Measurements from ENCODE around the gene AP5B1. TPM values are rescaled to one million over a fixed set of nuclear protein-coding genes. Genes with fewer than 3 reads are reported as not detected.

AP5B1 gene, protein sequence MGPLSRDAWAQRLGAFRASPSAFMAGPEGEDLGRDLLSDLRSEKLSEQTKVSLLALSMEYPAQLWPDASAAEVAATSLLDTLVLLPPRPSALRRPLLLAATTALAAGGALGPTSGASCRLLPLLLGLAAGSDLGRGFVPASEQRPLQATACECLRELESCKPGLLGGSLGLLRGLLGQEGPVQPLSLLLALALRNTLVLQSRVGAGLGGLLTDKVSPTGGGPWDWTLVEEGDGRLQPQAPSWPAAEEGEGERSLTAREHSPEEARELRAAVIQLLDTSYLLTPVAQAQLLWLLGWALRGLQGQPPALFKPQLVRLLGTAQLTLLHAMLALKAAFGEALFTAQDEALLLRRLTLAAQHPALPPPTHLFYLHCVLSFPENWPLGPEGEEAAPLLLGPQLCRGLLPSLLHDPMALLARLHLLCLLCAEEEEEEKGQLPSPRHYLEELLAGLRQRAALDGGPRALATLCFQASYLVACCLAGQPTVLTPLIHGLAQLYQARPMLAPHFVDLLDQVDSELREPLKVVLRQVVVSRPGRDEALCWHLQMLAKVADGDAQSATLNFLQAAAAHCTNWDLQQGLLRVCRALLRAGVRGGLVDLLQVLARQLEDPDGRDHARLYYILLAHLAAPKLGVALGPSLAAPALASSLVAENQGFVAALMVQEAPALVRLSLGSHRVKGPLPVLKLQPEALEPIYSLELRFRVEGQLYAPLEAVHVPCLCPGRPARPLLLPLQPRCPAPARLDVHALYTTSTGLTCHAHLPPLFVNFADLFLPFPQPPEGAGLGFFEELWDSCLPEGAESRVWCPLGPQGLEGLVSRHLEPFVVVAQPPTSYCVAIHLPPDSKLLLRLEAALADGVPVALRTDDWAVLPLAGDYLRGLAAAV
- 10 to 100 TPM in 1 of 4 donors, 1 to 10 TPM in 3; 6.9 to 17.3 (median 9.1) TPM for polyA plus RNA-seq
- long read RNA-seq, donor 1, full-length matches to known transcripts, result 6 of 6 reads
- long read RNA-seq, donor 1, partial matches to known transcripts, result 0 of 6 reads
- long read RNA-seq, donor 1, other reads (novel, unspliced or antisense), result 0 of 6 reads
- long read RNA-seq, donor 2, full-length matches to known transcripts, result 2 of 2 reads
- long read RNA-seq, donor 2, partial matches to known transcripts, result 0 of 2 reads
- long read RNA-seq, donor 2, other reads (novel, unspliced or antisense), result 0 of 2 reads
- long read RNA-seq, donor 3, full-length matches to known transcripts, result 5 of 5 reads
- long read RNA-seq, donor 3, partial matches to known transcripts, result 0 of 5 reads
- long read RNA-seq, donor 3, other reads (novel, unspliced or antisense), result 0 of 5 reads
- long read RNA-seq, donor 4, result 0 reads
- long read RNA-seq, donor 5, full-length matches to known transcripts, result 1 of 1 reads
- long read RNA-seq, donor 5, partial matches to known transcripts, result 0 of 1 reads
- long read RNA-seq, donor 5, other reads (novel, unspliced or antisense), result 0 of 1 reads
- long read RNA-seq, donor 6, result 0 reads
- long read RNA-seq, donor 7, result 0 reads
- long read RNA-seq, donor 8, result 0 reads
- long read RNA-seq, donor 9, full-length matches to known transcripts, result 1 of 1 reads
- long read RNA-seq, donor 9, partial matches to known transcripts, result 0 of 1 reads
- long read RNA-seq, donor 9, other reads (novel, unspliced or antisense), result 0 of 1 reads
- long read RNA-seq, donor 10, full-length matches to known transcripts, result 2 of 2 reads
- long read RNA-seq, donor 10, partial matches to known transcripts, result 0 of 2 reads
- long read RNA-seq, donor 10, other reads (novel, unspliced or antisense), result 0 of 2 reads

DNA sequence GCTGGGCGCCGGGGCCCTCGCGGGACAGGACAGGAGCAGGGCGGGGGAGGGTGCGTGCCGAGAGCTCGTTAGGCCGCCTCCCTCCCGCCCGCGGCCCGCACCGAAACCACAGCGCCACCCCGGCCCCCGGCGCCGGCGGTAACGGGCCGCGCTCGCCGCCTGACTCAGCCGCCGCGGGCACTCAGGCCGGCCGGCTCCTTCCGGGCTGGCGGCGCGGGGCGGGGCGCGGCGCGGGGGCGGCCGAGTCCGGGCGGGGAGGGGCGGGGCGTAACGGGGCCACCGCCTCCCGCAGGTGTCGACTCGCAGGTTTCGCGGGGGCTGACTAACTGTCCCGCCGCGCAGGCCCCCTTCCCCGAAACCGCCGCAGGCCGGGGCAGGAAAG is at the start of gene AP5B1:
Gene AP5B1 (minus strand): TSS at position 207 of the 382 bp plus-strand sequence. CDS start 385 bp downstream, outside the sequence.
- peaks cover 3 to 20% (median 4%) of the 10 kb centered on the region in 3 donors for H3K4me1 ChIP-seq (ENCODE audit: control insufficient read depth in 3 of 3, insufficient read depth in 2 of 3, low read depth in 1 of 3, low read length in 2 of 3)
- no peak for FAIRE-seq
- peak within 1 kb of the TSS; percentile 59 to 92 (median 78) for H3K4me3 ChIP-seq (ENCODE audit: low read depth in 1 of 3, low read length in 3 of 3)
- peaks cover 0 to 10% (median 5%) of the 10 kb centered on the region in 3 donors for H3K27me3 ChIP-seq (ENCODE audit: control insufficient read depth in 3 of 3, insufficient read depth in 3 of 3, low read length in 3 of 3)
- peak; percentile 75 to 91 for DNase-seq
- 1 to 3% (median 1%) methylated on average over 20 to 59 of the region's 59 CpGs for WGBS, 3 donors
- no peaks in the 10 kb centered on the region for H3K9me3 ChIP-seq (ENCODE audit: control insufficient read depth in 2 of 2, insufficient read depth in 1 of 2, low read depth in 1 of 2, low read length in 1 of 2)
- peak within 1 kb of the TSS; percentile 85 to 93 (median 87) for H3K27ac ChIP-seq (ENCODE audit: low read depth in 1 of 3, low read length in 2 of 3)
- H3K36me3 ChIP-seq (ENCODE audit: control insufficient read depth in 3 of 3, insufficient read depth in 2 of 3, low read depth in 1 of 3, low read length in 3 of 3), result peaks cover 0 to 50% (median 4%) of the 10 kb centered on the region in 3 donors

DNA sequence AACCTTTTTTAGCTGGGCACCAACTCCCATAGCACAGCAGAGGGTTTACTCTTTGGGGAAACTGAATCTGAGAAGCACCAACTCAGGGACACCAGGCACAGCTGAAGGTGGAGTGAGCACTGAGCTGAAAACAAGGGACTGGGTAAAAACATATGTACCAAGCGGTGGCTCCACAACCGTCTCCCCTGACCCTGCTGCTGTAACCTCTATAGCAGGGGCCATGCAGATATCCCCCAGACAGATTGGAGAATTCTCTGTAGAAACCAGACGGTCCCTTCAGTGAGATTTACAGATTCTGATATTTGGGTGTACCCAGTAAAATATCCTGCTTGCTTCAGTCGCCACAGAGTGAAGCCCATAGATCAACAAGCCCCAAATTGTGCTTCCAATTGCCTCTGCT is 48.7 kb upstream of the AP5B1 start:
- no peak overlapping the region for H3K27ac ChIP-seq (ENCODE audit: low read depth in 1 of 3, low read length in 2 of 3)
- peaks cover 0 to 10% (median 0%) of the 10 kb centered on the region in 3 donors for H3K36me3 ChIP-seq (ENCODE audit: control insufficient read depth in 3 of 3, insufficient read depth in 2 of 3, low read depth in 1 of 3, low read length in 3 of 3)
- no peak overlapping the region for H3K4me3 ChIP-seq (ENCODE audit: low read depth in 1 of 3, low read length in 3 of 3)
- H3K9me3 ChIP-seq (ENCODE audit: control insufficient read depth in 2 of 2, insufficient read depth in 1 of 2, low read depth in 1 of 2, low read length in 1 of 2), result no peaks in the 10 kb centered on the region
- H3K27me3 ChIP-seq (ENCODE audit: control insufficient read depth in 3 of 3, insufficient read depth in 3 of 3, low read length in 3 of 3), result no peaks in the 10 kb centered on the region
- whole genome bisulfite sequencing, 3 donors, result 74 to 84% (median 78%) methylated on average over 4 of the region's 4 CpGs
- H3K4me1 ChIP-seq (ENCODE audit: control insufficient read depth in 3 of 3, insufficient read depth in 2 of 3, low read depth in 1 of 3, low read length in 2 of 3), result peaks cover 0 to 45% (median 6%) of the 10 kb centered on the region in 3 donors
- FAIRE-seq (no peak), DNase-seq (no peak)

DNA sequence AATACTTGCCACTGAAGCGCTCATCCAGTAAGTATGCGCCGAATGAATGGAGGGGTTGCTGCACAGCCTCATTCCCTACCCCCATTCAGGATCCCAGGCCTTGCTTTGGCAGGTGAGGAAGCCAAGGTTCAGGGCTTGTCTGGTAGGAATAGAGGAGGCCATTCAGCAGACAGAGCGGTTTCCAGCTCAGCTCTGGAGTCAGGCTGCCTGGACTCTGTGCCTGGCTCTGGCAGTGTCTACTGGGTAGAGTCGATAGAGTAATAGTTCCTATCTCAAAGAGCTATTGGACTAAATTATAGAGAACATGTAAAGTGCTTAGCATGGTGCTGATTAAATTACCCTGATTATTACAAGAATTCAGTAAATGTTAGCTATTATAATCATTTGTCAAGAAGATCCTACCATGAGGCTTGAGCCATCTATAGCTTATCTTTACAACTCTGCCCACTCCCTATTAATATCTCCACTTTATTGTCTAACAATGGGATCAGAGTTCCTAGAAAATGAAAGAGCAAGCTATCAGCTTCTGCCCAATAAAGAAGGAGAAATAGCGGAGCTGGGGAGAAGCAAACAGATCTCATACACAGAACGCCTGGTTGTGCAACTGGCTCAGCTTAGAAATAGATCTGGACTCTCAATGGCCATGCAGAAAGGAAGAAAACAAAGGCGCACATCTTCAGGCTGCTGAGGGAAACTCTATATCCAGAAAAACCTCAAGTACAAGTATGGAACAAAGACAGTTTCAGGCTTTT is 46.4 kb upstream of the AP5B1 start:
- no peaks in the 10 kb centered on the region for H3K9me3 ChIP-seq (ENCODE audit: control insufficient read depth in 2 of 2, insufficient read depth in 1 of 2, low read depth in 1 of 2, low read length in 1 of 2)
- peak overlapping the region in 2 of 3 donors; percentile 29 to 45 for H3K4me3 ChIP-seq (ENCODE audit: low read depth in 1 of 3, low read length in 3 of 3)
- FAIRE-seq (no peak), DNase-seq (peak; percentile 90 to 95)
- peaks cover 0 to 59% (median 6%) of the 10 kb centered on the region in 3 donors for H3K4me1 ChIP-seq (ENCODE audit: control insufficient read depth in 3 of 3, insufficient read depth in 2 of 3, low read depth in 1 of 3, low read length in 2 of 3)
- WGBS, 3 donors, result 16 to 64% (median 38%) methylated on average over 8 of the region's 8 CpGs
- H3K27ac ChIP-seq (ENCODE audit: low read depth in 1 of 3, low read length in 2 of 3), result peak overlapping the region; percentile 69 to 89 (median 85)
- no peaks in the 10 kb centered on the region for H3K27me3 ChIP-seq (ENCODE audit: control insufficient read depth in 3 of 3, insufficient read depth in 3 of 3, low read length in 3 of 3)
- H3K36me3 ChIP-seq (ENCODE audit: control insufficient read depth in 3 of 3, insufficient read depth in 2 of 3, low read depth in 1 of 3, low read length in 3 of 3), result peaks cover 0 to 14% (median 0%) of the 10 kb centered on the region in 3 donors

DNA sequence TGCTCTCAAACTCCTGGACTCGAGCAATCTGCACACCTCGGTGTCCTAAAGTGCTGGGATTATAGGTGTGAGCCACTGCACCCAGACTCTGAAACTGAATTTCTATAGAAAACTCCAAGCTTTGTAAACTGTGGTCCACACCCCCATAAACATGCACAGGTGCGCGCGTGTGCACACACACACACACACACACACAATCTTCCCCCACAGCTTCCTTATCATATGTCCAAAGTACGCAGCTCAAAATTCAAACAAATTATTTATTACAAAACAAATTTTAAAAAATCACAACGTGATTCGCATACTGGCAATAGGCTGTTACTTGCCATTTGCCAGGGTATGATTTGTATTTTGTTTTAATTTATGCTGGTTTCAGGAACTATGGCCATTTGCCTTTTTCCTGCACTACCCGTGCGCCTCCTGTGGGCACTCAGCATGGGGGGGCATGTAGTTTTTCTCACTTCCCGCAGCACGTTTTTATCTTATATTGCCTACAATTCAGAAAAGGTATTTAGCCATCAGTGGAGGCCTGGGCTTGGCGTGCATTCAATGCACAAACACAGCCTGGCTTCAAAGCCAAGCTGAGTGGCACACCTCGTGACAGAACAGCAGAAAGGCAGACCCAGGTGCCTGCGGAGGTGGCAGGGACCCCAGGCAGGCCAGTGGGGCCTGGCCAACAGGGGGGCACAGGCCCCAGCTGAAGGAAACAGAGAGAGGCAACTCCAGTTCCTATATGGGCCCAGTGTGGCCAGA is 42.2 kb upstream of the AP5B1 start:
- WGBS, 3 donors, result 14 to 57% (median 29%) methylated on average over 15 of the region's 15 CpGs
- FAIRE-seq (no peak), DNase-seq (peak; percentile 61 to 74)
- no peaks in the 10 kb centered on the region for H3K27me3 ChIP-seq (ENCODE audit: control insufficient read depth in 3 of 3, insufficient read depth in 3 of 3, low read length in 3 of 3)
- peaks cover 0 to 22% (median 0%) of the 10 kb centered on the region in 3 donors for H3K36me3 ChIP-seq (ENCODE audit: control insufficient read depth in 3 of 3, insufficient read depth in 2 of 3, low read depth in 1 of 3, low read length in 3 of 3)
- H3K27ac ChIP-seq (ENCODE audit: low read depth in 1 of 3, low read length in 2 of 3), result peak overlapping the region; percentile 73 to 92 (median 92)
- H3K4me1 ChIP-seq (ENCODE audit: control insufficient read depth in 3 of 3, insufficient read depth in 2 of 3, low read depth in 1 of 3, low read length in 2 of 3), result peaks cover 3 to 79% (median 4%) of the 10 kb centered on the region in 3 donors
- no peaks in the 10 kb centered on the region for H3K9me3 ChIP-seq (ENCODE audit: control insufficient read depth in 2 of 2, insufficient read depth in 1 of 2, low read depth in 1 of 2, low read length in 1 of 2)
- peak overlapping the region in 1 of 3 donors; percentile 5 for H3K4me3 ChIP-seq (ENCODE audit: low read depth in 1 of 3, low read length in 3 of 3)

DNA sequence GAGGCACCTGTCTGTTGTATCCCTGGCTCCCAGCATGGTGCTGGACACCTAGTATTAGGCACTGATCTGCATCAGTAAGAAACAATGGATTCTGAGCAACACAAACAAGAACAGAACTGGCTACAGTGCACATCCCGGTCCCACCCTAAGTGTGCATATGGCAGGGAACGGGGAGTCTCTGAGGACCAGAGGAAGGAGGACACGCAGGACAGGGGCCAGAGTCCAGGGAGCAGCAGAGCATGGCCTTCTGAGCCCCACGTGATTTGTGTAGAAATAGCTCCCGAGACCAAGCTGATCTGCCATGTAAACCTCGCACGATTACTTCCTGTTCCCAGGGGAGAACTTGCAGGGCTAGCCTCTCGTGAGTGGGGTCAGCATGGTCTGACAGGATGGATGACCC is 40.3 kb upstream of the AP5B1 start:
- Histone ChIP-seq H3K36me3 (ENCODE audit: control insufficient read depth in 3 of 3, insufficient read depth in 2 of 3, low read depth in 1 of 3, low read length in 3 of 3) (peaks cover 0 to 22% (median 0%) of the 10 kb centered on the region in 3 donors), H3K4me3 (ENCODE audit: low read depth in 1 of 3, low read length in 3 of 3) (no peak overlapping the region), H3K27me3 (ENCODE audit: control insufficient read depth in 3 of 3, insufficient read depth in 3 of 3, low read length in 3 of 3) (no peaks in the 10 kb centered on the region), H3K27ac (ENCODE audit: low read depth in 1 of 3, low read length in 2 of 3) (peak overlapping the region; percentile 71 to 92 (median 92)), H3K4me1 (ENCODE audit: control insufficient read depth in 3 of 3, insufficient read depth in 2 of 3, low read depth in 1 of 3, low read length in 2 of 3) (peaks cover 3 to 76% (median 4%) of the 10 kb centered on the region in 3 donors), H3K9me3 (ENCODE audit: control insufficient read depth in 2 of 2, insufficient read depth in 1 of 2, low read depth in 1 of 2, low read length in 1 of 2) (no peaks in the 10 kb centered on the region)
- peak; percentile 90 to 95 for DNase-seq
- FAIRE-seq, result no peak
- 12 to 45% (median 30%) methylated on average over 8 of the region's 8 CpGs for WGBS, 3 donors

DNA sequence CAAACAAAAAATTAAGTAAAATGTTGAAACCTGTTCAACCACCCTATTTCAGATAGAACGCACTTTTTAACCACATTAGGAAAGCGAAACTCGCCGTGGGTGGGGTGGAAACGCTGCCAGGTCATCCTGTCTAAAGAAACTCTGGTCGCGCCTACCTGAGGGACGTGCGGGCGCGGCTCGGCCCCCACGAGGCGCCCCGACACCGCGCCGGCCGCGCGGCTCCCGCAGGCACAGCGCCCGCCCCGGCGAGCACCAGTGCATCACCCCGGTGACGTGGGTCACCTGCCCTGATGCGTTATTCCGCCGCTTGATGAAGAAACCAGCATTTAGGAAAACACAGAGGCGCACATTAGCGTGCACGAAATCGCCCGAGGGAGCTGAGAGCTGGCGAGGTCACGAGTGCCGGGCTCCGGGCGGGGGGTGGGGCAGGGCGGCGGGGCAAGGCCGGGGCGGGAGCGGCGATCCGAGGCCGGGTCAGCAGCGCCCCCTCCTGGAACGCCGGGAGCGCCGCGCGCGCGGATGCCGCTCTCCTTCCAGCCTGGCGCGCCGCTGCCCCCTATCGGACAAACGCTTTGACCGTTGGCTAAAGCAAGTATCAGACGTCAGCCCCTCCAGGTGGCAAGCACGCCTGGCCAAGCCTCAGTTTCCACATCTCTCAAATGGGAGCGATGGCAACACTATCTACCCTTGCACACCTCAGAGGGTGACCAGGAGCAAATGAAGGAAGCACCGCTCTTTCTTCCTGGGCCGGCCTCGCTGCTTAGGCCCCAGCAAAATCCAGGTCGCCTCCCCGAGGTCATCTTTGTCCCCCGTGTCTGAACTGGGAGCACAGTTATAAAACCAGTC is 37.3 kb upstream of the AP5B1 start:
- FAIRE-seq (no peak), DNase-seq (peak; percentile 86 to 93)
- Histone ChIP-seq H3K27me3 (ENCODE audit: control insufficient read depth in 3 of 3, insufficient read depth in 3 of 3, low read length in 3 of 3) (no peaks in the 10 kb centered on the region), H3K36me3 (ENCODE audit: control insufficient read depth in 3 of 3, insufficient read depth in 2 of 3, low read depth in 1 of 3, low read length in 3 of 3) (peaks cover 0 to 12% (median 3%) of the 10 kb centered on the region in 3 donors), H3K9me3 (ENCODE audit: control insufficient read depth in 2 of 2, insufficient read depth in 1 of 2, low read depth in 1 of 2, low read length in 1 of 2) (no peaks in the 10 kb centered on the region), H3K4me3 (ENCODE audit: low read depth in 1 of 3, low read length in 3 of 3) (peak overlapping the region; percentile 36 to 67 (median 66)), H3K4me1 (ENCODE audit: control insufficient read depth in 3 of 3, insufficient read depth in 2 of 3, low read depth in 1 of 3, low read length in 2 of 3) (peaks cover 3 to 64% (median 4%) of the 10 kb centered on the region in 3 donors), H3K27ac (ENCODE audit: low read depth in 1 of 3, low read length in 2 of 3) (peak overlapping the region; percentile 76 to 86 (median 86))
- 6 to 7% (median 6%) methylated on average over 70 to 74 of the region's 74 CpGs for WGBS, 3 donors

Measured in small intestine (tissue), 16 donors.